ENCODE results near the gene IL1F10.

Gene IL1F10

DNA sequence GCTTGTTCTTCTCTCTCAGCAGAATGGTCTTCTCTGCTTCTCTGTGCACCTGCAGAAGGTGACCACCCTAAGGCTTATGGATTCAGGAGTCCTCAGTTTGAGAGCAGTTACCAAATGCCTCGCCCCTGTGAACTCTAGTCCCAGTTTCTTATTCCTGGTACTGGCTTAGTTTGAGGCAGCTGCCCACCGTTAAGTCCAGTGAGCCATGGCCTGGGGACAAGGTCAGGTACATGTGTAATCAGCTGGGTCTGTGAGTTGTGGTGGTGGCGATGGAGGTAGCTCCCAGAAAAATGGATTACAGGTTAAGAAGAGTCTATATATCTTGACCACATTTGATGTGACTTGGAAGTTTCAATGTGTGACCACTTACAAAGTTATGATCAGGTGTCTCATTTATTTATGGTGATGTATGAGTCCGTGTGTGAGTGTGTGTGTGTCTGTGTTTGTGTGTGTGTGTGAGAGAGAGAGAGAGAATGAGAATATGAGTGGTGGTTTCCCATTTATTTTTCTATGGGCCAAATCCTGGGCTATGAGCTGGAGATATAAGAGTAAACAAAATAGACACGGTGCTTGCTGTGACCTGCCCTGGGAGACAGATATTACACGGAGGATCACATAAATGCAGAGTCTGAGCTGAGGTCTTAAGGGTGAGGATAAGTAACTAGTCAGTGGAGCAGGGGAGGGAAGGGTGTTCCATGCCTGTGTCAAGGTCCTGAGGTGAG, 46.6 kb downstream of the IL1F10 start:
- no peak for FAIRE-seq

- FAIRE-seq = no peak
These were observed 47.2 kb downstream of the IL1F10 start for GRCh38 chr2:113114996-113115395.

- FAIRE-seq = no peak
These were observed 48.6 kb downstream of the IL1F10 start for GRCh38 chr2:113116100-113116958.

DNA sequence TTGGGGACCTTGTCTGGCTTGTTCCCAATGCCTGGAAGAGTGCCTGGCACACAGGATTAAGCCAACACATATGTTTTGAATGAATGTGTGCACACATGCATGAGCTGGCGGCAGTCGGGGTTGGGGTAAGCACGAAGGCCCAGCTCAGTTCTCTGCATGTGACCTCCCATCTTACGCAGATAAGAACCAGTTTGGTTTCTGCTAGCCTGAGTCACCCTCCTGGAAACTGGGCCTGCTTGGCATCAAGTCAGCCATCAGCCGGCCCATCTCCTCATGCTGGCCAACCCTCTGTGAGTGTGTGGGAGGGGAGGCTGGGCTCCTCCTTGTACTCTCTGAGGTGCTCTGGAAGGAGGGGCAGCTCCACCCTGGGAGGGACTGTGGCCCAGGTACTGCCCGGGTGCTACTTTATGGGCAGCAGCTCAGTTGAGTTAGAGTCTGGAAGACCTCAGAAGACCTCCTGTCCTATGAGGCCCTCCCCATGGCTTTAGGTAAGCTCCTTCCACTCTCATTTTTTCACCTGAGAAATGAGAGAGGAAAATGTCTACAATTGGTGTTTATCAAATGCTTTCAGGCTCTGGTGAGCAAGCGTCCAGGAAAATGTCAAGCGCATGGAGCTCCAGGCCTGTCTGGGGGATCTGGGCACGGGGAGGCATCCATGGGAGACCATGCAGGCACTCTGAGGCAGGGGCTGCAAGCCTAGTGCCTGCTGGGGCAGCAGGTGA, 49.9 kb downstream of the IL1F10 start:
- no peak for FAIRE-seq

DNA sequence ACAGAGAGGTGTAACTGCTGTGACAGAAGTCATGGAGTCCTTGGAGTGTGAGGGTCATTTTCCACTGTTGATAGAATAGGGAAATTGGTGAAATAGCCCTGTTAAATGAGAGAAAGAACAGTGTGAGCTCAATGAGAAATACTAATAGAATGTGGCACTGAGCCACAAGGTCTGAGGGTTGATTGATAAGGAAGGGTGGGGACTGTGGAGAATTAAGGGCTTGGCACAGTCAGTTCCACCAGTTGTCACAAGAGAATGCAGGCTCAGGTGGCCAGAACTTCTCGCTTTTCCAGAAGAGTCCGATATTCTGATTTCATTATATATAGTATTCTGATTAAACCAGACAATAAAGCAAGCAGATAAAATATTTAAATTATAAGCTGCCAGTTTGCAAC, 50.5 kb downstream of the IL1F10 start:
- no peak for FAIRE-seq

DNA sequence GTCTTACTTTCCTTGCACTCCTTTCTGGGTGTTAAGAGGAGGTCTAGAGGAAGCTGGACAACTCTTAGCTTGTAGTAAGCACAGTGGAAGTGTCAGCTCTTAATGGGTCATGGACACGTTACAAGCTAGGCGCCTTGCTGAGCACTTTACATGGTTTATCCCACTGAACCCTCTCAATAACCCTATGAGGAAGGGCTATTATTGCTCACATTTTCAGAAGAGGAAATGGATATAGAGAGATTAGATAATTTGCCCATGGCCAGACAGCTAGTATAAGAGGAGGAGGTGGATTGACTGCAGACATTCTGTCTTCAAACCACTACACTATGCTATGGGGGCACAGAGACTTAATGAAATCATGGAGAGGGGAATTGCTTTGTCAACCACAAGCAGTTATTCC, 51.3 kb downstream of the IL1F10 start:
- FAIRE-seq = no peak

DNA sequence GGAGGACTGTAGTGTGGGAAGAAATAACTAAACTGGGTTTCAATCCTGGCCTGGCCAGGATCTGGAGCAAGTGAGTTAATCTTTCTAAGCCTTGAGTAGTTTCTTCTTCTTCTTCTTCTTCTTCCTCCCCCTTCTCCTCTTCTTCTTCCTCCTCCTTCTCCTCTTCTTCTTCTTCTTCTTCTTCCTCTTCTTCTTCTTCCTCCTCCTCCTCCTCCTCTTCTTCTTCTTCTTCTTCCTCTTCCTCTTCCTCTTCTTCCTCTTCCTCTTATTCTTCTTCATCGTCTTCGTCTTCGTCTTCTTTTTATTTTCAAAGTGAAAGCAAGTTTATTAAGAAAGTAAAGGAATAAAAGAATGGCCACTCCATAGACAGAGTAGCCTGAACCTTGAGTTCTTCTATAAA, 53.1 kb downstream of the IL1F10 start:
- FAIRE-seq = no peak

- no peak for FAIRE-seq
These were observed 54.6 kb downstream of the IL1F10 start for GRCh38 chr2:113122364-113122763.

GRCh38 chr2:113123726-113124125, 56.0 kb downstream of the IL1F10 start:
- FAIRE-seq = no peak

DNA sequence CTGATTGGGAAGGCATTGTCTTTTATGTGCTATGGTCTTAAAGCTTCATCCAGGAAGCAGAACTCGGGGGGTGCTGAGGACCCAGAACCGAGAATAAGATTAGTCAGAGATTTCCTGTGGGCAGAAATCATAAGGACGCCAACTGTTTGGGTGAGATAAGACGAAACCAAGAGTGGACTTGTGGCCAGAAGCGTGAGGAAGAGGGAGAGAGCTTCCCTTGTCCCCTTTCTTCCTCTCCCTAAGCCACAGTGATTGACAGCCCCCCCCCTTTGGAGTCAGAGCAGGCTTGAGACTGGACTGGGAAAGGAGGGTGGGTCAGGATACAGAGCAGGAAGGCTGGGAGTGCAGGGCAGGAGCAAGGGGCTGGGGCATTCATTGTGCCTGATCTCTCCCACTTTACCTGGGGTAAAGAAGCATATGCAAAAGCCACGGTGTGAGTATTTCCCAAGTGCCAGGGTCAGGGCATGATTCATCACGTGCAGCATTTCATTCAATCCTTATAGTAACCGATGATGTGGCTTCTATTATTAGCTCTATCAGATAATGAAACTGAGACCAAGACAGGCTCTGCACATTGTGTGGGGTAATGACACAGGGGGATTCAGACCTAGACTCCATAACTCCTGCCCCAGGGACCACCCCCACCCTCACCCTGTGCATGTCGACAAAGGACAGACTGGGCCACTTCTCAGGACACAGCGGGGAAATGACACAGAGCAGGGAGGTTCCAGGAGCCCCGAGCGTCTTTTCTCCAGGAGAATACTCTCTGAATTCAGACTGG, 56.6 kb downstream of the IL1F10 start:
- FAIRE-seq = no peak
